ENCODE results near the gene GOLGA2.

- TF ChIP-seq, protein P1, sequence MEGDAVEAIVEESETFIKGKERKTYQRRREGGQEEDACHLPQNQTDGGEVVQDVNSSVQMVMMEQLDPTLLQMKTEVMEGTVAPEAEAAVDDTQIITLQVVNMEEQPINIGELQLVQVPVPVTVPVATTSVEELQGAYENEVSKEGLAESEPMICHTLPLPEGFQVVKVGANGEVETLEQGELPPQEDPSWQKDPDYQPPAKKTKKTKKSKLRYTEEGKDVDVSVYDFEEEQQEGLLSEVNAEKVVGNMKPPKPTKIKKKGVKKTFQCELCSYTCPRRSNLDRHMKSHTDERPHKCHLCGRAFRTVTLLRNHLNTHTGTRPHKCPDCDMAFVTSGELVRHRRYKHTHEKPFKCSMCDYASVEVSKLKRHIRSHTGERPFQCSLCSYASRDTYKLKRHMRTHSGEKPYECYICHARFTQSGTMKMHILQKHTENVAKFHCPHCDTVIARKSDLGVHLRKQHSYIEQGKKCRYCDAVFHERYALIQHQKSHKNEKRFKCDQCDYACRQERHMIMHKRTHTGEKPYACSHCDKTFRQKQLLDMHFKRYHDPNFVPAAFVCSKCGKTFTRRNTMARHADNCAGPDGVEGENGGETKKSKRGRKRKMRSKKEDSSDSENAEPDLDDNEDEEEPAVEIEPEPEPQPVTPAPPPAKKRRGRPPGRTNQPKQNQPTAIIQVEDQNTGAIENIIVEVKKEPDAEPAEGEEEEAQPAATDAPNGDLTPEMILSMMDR (IDR thresholded peaks at IDR 0.05; ENCODE audit: insufficient read depth, low read length): no peak
- TF ChIP-seq, protein P2, sequence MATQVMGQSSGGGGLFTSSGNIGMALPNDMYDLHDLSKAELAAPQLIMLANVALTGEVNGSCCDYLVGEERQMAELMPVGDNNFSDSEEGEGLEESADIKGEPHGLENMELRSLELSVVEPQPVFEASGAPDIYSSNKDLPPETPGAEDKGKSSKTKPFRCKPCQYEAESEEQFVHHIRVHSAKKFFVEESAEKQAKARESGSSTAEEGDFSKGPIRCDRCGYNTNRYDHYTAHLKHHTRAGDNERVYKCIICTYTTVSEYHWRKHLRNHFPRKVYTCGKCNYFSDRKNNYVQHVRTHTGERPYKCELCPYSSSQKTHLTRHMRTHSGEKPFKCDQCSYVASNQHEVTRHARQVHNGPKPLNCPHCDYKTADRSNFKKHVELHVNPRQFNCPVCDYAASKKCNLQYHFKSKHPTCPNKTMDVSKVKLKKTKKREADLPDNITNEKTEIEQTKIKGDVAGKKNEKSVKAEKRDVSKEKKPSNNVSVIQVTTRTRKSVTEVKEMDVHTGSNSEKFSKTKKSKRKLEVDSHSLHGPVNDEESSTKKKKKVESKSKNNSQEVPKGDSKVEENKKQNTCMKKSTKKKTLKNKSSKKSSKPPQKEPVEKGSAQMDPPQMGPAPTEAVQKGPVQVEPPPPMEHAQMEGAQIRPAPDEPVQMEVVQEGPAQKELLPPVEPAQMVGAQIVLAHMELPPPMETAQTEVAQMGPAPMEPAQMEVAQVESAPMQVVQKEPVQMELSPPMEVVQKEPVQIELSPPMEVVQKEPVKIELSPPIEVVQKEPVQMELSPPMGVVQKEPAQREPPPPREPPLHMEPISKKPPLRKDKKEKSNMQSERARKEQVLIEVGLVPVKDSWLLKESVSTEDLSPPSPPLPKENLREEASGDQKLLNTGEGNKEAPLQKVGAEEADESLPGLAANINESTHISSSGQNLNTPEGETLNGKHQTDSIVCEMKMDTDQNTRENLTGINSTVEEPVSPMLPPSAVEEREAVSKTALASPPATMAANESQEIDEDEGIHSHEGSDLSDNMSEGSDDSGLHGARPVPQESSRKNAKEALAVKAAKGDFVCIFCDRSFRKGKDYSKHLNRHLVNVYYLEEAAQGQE (IDR thresholded peaks at IDR 0.05; ENCODE audit: insufficient replicate concordance, low read depth): no peak
- no peak for TF ChIP-seq POLR2AphosphoS5 (IDR thresholded peaks at IDR 0.05; ENCODE audit: low read depth)
- TF ChIP-seq GABPA (IDR thresholded peaks at IDR 0.05; ENCODE audit: low read depth): no peak
- TF ChIP-seq SPI1 (IDR thresholded peaks at IDR 0.05; ENCODE audit: borderline replicate concordance, low read depth): no peak
Measured at GRCh38 chr9:128296340-128297220, 20.8 kb upstream of the GOLGA2 start.

Measured in HL-60 (cell line).